CD4-positive, alpha-beta T cell treated with Interleukin-15 for 4 hours (primary cell): Measurements from ENCODE around the gene SNX18.
"Not testable (repeated sequence)": the region's sequence is repeated elsewhere in the genome, so short reads cannot be mapped to it uniquely, and the experiment has no call there.

ENCODE experiments used
- DNase-seq: peaks from one replicate; pipeline ENCODE4 v3.0.0-alpha.2; 2020; ENCODE audit warnings: low spot score

SNX18 gene

GRCh38 chr5:54517512-54518145 lies at the start of gene SNX18:
TSS of gene SNX18 (plus strand) at chr5:54517759. CDS start at chr5:54517953, 194 bp downstream.
- DNase-seq, result peak; percentile 94

GRCh38 chr5:54469622-54470021 lies 47.9 kb upstream of the SNX18 start:
- DNase-seq, result no peak

GRCh38 chr5:54470128-54470527 lies 47.4 kb upstream of the SNX18 start:
- DNase-seq, result no peak

- DNase-seq, result no peak
Measured at GRCh38 chr5:54470677-54471076, 46.9 kb upstream of the SNX18 start.

GRCh38 chr5:54471398-54471797 lies 46.2 kb upstream of the SNX18 start:
- no peak for DNase-seq

- no peak for DNase-seq
Measured at GRCh38 chr5:54476682-54477081, 40.9 kb upstream of the SNX18 start.

- no peak for DNase-seq
Measured at GRCh38 chr5:54477941-54478478, 39.5 kb upstream of the SNX18 start.

GRCh38 chr5:54480296-54480695 lies 37.3 kb upstream of the SNX18 start:
- DNase-seq, result no peak

GRCh38 chr5:54484219-54484894 lies 33.2 kb upstream of the SNX18 start:
- no peak for DNase-seq

GRCh38 chr5:54485659-54486058 lies 31.9 kb upstream of the SNX18 start:
- not testable (repeated sequence) for DNase-seq

GRCh38 chr5:54489648-54489979 lies 27.9 kb upstream of the SNX18 start:
- not testable (repeated sequence) for DNase-seq

- DNase-seq, result no peak
Measured at GRCh38 chr5:54491326-54491725, 26.2 kb upstream of the SNX18 start.

GRCh38 chr5:54492178-54492577 lies 25.4 kb upstream of the SNX18 start:
- no peak for DNase-seq

- DNase-seq, result no peak
Measured at GRCh38 chr5:54495027-54495426, 22.5 kb upstream of the SNX18 start.

GRCh38 chr5:54514291-54514690 lies 3.3 kb upstream of the SNX18 start:
- no peak for DNase-seq

GRCh38 chr5:54514841-54515432 lies 2.6 kb upstream of the SNX18 start:
- no peak for DNase-seq

GRCh38 chr5:54515634-54516033 lies 1.9 kb upstream of the SNX18 start:
- no peak for DNase-seq

GRCh38 chr5:54516051-54516655 lies 1.4 kb upstream of the SNX18 start:
- no peak for DNase-seq

GRCh38 chr5:54517174-54517511 lies 416 bp upstream of the SNX18 start:
- no peak for DNase-seq

GRCh38 chr5:54518146-54518817 lies 723 bp downstream of the SNX18 start:
- DNase-seq, result peak; percentile 54

- DNase-seq, result no peak
Measured at GRCh38 chr5:54518818-54519508, 1.4 kb downstream of the SNX18 start.

GRCh38 chr5:54519509-54519876 lies 1.9 kb downstream of the SNX18 start:
- DNase-seq, result no peak
